NCI-H524 (cell line): Measurements from ENCODE around the gene NAA38.
"Not testable (repeated sequence)": the region's sequence is repeated elsewhere in the genome, so short reads cannot be mapped to it uniquely, and the experiment has no call there.

Source experiments
- DNase-seq, 2 experiments: peaks; one replicate each; lab custom pipeline; 2025; lab: John Stamatoyannopoulos, UW

The NAA38 gene

GRCh38 chr17:7824021-7824924 lies 33.1 kb downstream of the NAA38 start:
- DNase-seq: peak in 1 of 2 experiments; percentile 66

DNA sequence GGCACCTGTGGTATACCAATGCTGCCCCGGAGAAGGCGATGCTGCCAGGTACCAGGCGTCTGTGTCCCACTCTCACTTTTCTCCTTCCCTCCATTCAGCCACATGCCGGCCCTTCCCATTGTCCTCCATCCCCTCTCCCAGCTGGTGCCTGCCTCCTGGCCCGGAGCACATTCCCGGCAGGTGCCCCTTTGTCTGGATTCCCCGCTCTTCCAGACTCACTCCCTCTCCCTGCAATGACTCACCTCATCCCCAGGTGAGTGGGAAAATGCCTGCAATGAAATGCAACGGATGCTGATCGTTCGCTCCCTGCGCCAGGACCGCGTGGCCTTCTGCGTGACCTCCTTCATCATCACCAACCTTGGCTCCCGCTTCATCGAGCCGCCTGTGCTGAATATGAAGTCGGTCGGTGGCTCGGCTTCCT lies 33.8 kb downstream of the NAA38 start:
- DNase-seq: no peak

GRCh38 chr17:7822126-7822525 lies 35.2 kb downstream of the NAA38 start:
- no peak for DNase-seq

DNA sequence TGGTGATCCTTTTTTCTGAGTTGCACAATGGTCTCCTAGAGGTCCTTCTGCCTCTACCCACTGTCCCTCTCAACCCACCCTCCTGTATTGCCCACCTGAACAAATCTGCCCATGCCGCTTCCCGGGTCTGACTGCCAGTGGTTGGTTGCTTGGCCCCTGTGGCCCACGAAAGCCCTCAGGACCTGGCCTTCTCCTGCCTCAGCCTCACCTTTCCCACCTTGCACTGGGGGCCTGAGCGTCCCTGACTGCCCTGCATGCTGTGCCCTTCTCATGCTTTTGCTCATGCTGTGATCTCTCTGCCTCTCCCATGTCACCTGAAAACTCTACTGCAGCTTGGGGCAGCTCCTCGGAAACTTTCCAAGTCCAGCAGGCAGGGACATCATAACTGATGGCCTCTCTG lies 37.1 kb downstream of the NAA38 start:
- DNase-seq: no peak

DNA sequence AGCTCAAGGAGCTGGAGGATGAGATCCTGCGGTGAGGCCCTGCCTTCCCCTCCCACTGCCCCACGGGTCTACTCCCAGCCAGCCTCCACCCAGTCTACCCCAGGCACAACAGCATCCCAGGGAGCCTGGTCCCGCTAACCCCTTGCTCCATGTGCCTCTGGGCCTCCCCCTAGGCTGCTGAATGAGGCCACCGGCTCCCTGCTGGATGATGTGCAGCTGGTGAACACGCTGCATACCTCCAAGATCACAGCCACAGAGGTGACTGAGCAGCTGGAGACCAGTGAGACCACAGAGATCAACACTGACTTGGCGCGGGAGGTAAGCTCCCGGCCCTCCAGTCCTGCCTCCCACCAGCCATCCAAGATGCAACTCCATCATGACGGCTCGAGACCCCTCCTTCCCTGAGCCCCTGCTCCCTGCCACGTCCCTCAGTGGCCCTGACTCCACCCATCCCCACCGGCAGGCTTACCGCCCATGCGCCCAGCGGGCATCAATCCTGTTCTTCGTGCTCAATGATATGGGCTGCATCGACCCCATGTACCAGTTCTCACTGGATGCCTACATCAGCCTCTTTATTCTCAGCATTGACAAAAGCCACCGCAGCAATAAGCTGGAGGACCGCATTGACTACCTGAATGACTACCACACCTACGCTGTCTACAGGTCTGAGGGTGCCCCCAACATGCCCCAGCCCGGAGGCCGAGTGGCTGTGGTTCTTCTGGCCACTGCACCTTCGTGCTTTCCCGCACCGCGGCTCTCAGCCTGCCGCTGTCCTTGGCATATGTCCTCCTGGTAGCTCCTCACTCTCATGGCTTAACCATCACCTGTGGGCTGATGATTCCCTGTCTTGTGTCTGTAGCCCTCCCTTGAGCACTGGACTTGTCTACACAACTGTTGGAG lies 38.4 kb downstream of the NAA38 start:
- DNase-seq: no peak

DNA sequence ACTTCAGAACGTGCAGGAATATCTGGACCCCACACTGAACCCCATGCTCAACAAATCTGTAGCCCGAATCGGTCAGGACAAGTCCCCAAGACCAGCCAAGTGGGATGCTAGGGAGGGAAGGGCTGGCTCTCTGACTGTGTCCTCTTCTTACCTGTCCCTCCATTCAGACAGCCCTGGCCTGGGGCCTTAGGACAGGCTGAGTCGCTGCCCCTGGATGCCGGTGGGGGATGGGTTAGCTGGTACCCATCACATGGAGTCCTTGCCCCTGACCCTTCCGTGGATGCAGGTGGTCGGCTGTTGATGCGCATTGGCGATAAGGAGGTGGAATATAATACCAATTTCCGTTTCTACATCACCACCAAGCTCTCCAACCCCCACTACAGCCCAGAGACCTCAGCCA lies 39.3 kb downstream of the NAA38 start:
- DNase-seq: no peak

DNA sequence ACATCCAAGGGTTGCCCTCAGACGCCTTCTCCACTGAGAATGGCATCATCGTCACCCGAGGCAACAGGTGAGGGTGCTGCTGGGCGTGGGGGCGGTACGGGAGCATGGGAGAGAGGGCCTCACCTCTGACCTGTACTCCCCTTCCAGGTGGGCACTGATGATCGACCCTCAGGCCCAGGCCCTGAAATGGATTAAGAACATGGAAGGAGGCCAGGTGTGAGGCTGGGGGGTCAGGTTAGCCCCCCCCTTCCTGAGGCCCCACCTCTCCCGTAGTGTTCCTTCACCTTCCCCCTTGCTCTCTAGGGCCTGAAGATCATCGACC lies 39.8 kb downstream of the NAA38 start:
- DNase-seq: no peak

GRCh38 chr17:7816926-7817642 lies 40.3 kb downstream of the NAA38 start:
- DNase-seq: no peak

DNA sequence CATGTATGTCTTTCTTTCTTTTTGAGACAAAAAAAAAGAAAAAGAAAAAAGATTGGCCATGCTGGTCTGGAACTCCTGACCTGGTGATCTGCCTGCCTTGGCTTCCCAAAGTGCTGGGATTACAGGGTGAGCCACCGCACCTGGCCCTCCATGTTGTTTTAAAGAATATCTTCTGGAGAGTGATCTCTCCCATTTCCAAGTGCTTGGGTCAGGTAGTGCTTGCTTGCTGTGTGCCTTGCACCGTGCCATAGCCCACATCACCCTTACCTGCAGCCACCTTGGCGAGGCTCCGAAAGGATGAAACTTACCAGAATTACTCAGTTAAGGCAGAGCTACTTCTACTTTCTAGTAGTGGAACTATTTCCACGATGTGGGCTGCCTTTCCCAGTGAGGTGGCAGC lies 42.4 kb downstream of the NAA38 start:
- no peak for DNase-seq

- no peak for DNase-seq
Measured at GRCh38 chr17:7811251-7811650, 46.1 kb downstream of the NAA38 start.

DNA sequence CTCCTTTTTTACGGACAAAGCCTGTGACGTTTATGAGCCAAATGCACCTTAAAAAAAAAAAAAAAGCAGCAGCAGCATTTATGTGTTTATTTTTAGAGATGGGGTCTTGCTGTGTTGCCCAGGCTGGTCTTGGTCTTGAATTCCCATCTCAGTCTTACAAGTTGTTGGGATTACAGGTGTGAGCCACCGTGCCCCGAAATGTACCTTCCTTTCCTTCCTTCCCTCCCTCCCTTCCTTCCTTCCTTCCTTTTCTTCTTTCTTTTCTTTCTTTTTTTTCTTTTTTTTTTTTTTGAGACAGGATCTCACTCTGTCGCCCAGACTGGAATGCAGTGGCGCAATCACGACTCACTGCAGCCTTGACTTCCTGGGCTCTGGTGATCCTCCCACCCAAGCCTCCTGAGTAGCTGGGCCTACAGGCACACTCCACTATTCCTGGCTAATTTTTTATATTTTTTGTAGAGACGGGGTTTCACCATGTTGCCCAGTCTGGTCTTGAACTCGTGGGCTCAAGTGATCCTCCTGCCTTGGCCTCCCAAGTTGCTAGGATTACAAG lies 47.5 kb downstream of the NAA38 start:
- DNase-seq: not testable (repeated sequence)

DNA sequence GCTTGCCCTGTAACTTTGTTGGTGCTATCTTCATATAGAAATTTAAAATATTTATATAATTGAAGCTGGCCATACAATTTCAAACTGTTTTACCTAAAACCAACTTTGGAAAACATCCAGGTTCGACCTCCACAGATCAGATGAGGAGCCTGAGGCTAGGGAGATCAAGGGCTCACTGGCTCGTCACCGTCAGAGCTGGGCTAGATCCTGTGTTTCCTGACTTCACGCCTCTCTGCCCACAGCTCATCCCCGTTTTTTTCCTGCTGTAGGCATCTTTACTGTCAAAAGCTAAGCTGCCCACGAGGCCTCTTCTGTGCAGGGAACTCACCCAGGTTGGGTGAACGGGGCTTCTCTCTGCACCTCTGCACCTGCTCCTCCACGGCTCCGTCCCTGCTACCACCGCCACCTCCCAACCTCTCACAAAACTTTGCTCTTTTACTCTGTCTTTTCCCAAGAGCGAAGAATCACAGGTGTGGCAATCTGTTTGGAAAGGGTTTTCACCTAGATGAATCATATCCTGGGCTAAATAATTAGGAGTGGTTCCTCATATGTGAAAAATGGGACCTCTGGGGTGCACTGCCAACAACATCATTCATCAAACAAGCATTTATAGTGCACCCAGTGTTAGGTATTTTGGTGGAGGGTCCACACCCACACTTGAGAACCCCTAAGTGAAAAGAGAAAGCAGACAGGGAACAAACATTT lies 48.1 kb downstream of the NAA38 start:
- DNase-seq: no peak

DNA sequence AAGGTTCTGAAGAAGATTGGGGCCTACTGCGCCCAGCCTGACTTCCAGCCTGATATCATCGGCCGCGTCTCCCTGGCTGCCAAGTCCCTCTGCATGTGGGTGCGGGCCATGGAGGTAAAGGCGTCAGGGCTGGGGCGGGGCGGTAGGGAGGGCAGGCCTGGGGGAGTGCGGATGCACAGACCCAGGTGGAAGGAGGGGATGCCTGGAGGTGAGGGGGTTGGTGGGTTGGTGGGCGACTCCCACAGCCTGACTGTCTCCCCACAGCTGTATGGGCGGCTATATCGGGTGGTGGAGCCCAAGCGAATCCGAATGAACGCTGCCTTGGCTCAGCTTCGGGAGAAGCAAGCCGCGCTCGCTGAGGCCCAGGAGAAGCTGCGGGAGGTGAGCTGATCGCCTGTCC lies 50.2 kb downstream of the NAA38 start:
- no peak for DNase-seq
